ENCODE measurements around the gene VRK2. TPM values are rescaled to one million over a fixed set of nuclear protein-coding genes. Genes with fewer than 3 reads are reported as not detected.
A peak's percentile ranks its signal among the peaks of the same experiment; 100 is the strongest.
"Not testable (repeated sequence)": the region's sequence is repeated elsewhere in the genome, so short reads cannot be mapped to it uniquely, and the experiment has no call there.

VRK2 gene
- polyA plus RNA-seq, 3 donors, result 13.5 to 31.6 (median 21.4) TPM

DNA sequence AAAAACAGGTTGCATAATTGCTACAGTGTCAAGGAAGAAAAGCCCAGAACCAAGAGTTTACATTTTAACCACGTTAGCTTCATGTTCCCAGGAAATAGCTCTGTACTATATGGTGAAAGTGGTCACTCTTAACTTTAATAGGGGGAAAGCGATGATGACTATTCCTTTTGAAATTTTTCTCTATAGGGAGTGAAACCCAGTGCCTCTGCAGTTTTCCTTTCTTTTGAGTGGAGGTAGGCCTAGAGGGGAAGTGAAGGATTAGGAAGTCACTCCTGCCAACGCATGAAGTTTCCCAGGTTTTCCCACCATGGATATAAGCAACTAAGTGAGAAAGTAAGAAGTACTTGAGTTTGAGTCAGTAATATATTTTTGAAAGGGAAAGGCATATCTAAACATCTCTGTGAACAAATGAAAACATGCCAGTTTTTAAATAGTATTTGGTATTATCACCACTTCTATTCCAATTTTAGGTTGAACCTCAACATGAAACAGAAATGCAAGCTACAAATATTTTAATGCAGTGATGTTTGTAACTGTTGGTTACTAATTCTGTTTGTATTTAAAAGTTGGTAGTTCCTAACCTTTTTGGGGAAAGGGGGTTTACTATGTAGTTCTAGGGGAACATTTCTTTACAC is 91.9 kb downstream of the VRK2 start:
- peaks cover 0 to 4% (median 0%) of the 10 kb centered on the region in 7 donors for H3K9me3 Mint-ChIP-seq
- Histone ChIP-seq H3K27me3 (ENCODE audit: control insufficient read depth in 2 of 2, insufficient read depth in 2 of 2, low read length in 2 of 2) (no peaks in the 10 kb centered on the region), H3K4me1 (ENCODE audit: control insufficient read depth in 1 of 2, insufficient read depth in 2 of 2, low read length in 2 of 2) (no peaks in the 10 kb centered on the region), H2AFZ (ENCODE audit: insufficient read depth, low read depth, low read length, poor library complexity, severe bottlenecking) (no peak overlapping the region), H3K27ac (ENCODE audit: low read depth in 1 of 2, low read length in 2 of 2) (no peak overlapping the region), H4K20me1 (ENCODE audit: insufficient read depth, low read length) (no peaks in the 10 kb centered on the region), H3K9ac (ENCODE audit: insufficient read depth, low read length, poor library complexity, severe bottlenecking) (no peak overlapping the region), H3K79me2 (ENCODE audit: insufficient read depth, low read length) (no peaks in the 10 kb centered on the region), H3K9me3 (replicated peaks in 1 of 2; ENCODE audit: control insufficient read depth in 1 of 2, insufficient read depth in 1 of 2, low read length in 2 of 2) (no peaks in the 10 kb centered on the region), H3K4me2 (replicated peaks; ENCODE audit: extremely low read depth, low read length, poor library complexity, severe bottlenecking) (no peak overlapping the region), H3K36me3 (replicated peaks in 1 of 2; ENCODE audit: control insufficient read depth in 1 of 2, insufficient read depth in 2 of 2, low read length in 2 of 2) (peaks cover 15 to 51% of the 10 kb centered on the region in 2 donors), H3K4me3 (replicated peaks in 1 of 3; ENCODE audit: low read depth in 2 of 3, low read length in 3 of 3) (no peak overlapping the region)
- H3K4me1 Mint-ChIP-seq, result no peaks in the 10 kb centered on the region
- TF ChIP-seq, protein P1, sequence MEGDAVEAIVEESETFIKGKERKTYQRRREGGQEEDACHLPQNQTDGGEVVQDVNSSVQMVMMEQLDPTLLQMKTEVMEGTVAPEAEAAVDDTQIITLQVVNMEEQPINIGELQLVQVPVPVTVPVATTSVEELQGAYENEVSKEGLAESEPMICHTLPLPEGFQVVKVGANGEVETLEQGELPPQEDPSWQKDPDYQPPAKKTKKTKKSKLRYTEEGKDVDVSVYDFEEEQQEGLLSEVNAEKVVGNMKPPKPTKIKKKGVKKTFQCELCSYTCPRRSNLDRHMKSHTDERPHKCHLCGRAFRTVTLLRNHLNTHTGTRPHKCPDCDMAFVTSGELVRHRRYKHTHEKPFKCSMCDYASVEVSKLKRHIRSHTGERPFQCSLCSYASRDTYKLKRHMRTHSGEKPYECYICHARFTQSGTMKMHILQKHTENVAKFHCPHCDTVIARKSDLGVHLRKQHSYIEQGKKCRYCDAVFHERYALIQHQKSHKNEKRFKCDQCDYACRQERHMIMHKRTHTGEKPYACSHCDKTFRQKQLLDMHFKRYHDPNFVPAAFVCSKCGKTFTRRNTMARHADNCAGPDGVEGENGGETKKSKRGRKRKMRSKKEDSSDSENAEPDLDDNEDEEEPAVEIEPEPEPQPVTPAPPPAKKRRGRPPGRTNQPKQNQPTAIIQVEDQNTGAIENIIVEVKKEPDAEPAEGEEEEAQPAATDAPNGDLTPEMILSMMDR (IDR thresholded peaks at IDR 0.05), result no peak
- DNase-seq, result no peak
- no peaks in the 10 kb centered on the region for H3K27me3 Mint-ChIP-seq (ENCODE audit: low read depth in 3 of 3)
- no peak overlapping the region for H3K27ac Mint-ChIP-seq
- no peak overlapping the region for H3K4me3 Mint-ChIP-seq
- WGBS (ENCODE audit: insufficient coverage), result 80% methylated on average over 1 of the region's 3 CpGs
- peaks cover 27 to 43% of the 10 kb centered on the region in 2 donors for H3K36me3 Mint-ChIP-seq
- intact Hi-C loops (cut with micrococcal nuclease), result no loop called here

DNA sequence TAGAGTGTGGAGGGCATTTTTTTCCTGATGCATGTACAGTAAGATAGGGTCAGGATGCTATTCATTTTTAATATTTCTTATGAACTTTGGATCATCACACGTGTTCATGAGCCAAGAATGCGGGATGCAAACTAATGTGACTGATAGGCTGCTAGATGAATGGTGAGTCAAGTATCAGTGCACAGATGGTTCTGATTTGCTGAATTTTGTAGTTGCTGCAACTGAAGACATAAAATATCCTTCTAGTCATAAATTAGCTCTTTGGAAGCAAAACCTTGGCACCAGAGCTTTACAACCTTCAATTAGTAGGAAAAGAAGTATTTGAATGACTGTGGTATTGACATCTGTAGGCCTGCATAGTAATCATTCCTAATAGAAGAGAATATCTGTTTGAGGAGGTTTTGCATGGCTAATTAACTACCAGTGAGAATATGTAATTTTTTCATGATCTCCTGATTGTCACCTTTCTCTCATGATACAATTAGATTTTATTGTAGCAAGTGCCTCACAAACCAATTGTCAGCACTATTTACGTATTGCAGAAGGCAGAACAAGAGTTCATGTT is 94.0 kb downstream of the VRK2 start:
- Histone ChIP-seq H3K4me1 (ENCODE audit: control insufficient read depth in 1 of 2, insufficient read depth in 2 of 2, low read length in 2 of 2) (no peaks in the 10 kb centered on the region), H2AFZ (ENCODE audit: insufficient read depth, low read depth, low read length, poor library complexity, severe bottlenecking) (no peak overlapping the region), H3K9ac (ENCODE audit: insufficient read depth, low read length, poor library complexity, severe bottlenecking) (no peak overlapping the region), H4K20me1 (ENCODE audit: insufficient read depth, low read length) (no peaks in the 10 kb centered on the region), H3K36me3 (replicated peaks in 1 of 2; ENCODE audit: control insufficient read depth in 1 of 2, insufficient read depth in 2 of 2, low read length in 2 of 2) (peaks cover 15 to 53% of the 10 kb centered on the region in 2 donors), H3K79me2 (ENCODE audit: insufficient read depth, low read length) (no peaks in the 10 kb centered on the region), H3K9me3 (replicated peaks in 1 of 2; ENCODE audit: control insufficient read depth in 1 of 2, insufficient read depth in 1 of 2, low read length in 2 of 2) (no peaks in the 10 kb centered on the region), H3K4me2 (replicated peaks; ENCODE audit: extremely low read depth, low read length, poor library complexity, severe bottlenecking) (no peak overlapping the region), H3K27ac (ENCODE audit: low read depth in 1 of 2, low read length in 2 of 2) (no peak overlapping the region), H3K27me3 (ENCODE audit: control insufficient read depth in 2 of 2, insufficient read depth in 2 of 2, low read length in 2 of 2) (no peaks in the 10 kb centered on the region), H3K4me3 (replicated peaks in 1 of 3; ENCODE audit: low read depth in 2 of 3, low read length in 3 of 3) (no peak overlapping the region)
- H3K4me3 Mint-ChIP-seq, result no peak overlapping the region
- intact Hi-C loops (cut with micrococcal nuclease), result no loop called here
- 100% methylated on average over 2 of the region's 3 CpGs for WGBS (ENCODE audit: insufficient coverage)
- no peaks in the 10 kb centered on the region for H3K27me3 Mint-ChIP-seq (ENCODE audit: low read depth in 3 of 3)
- no peaks in the 10 kb centered on the region for H3K4me1 Mint-ChIP-seq
- TF ChIP-seq, protein P1 (IDR thresholded peaks at IDR 0.05), result no peak
- no peak for DNase-seq
- H3K27ac Mint-ChIP-seq, result no peak overlapping the region
- H3K9me3 Mint-ChIP-seq, result no peaks in the 10 kb centered on the region
- H3K36me3 Mint-ChIP-seq, result peaks cover 29 to 42% of the 10 kb centered on the region in 2 donors

DNA sequence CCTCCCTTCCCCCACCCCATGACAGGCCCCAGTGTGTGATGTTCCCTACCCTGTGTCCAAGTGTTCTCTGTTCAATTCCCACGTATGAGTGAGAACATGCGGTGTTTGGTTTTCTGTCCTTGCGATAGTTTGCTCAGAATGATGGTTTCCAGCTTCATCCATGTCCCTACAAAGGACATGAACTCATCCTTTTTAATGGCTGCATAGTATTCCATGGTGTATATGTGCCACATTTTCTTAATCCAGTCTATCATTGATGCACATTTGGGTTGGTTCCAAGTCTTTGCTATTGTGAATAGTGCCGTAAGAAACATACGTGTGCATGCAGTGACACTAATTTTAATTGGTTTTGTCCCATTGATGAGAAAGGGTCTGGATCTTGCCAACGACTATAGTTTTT is 99.2 kb downstream of the VRK2 start:
- H3K27me3 ChIP-seq (ENCODE audit: control insufficient read depth in 2 of 2, insufficient read depth in 2 of 2, low read length in 2 of 2); H3K4me1 Mint-ChIP-seq; H3K79me2 ChIP-seq (ENCODE audit: insufficient read depth, low read length); H3K4me1 ChIP-seq (ENCODE audit: control insufficient read depth in 1 of 2, insufficient read depth in 2 of 2, low read length in 2 of 2); intact Hi-C loops (cut with micrococcal nuclease); H3K27ac ChIP-seq (ENCODE audit: low read depth in 1 of 2, low read length in 2 of 2); H3K4me2 ChIP-seq (replicated peaks; ENCODE audit: extremely low read depth, low read length, poor library complexity, severe bottlenecking); H3K4me3 Mint-ChIP-seq; DNase-seq; H3K9me3 ChIP-seq (replicated peaks in 1 of 2; ENCODE audit: control insufficient read depth in 1 of 2, insufficient read depth in 1 of 2, low read length in 2 of 2); H4K20me1 ChIP-seq (ENCODE audit: insufficient read depth, low read length); H3K9me3 Mint-ChIP-seq; H3K4me3 ChIP-seq (replicated peaks in 1 of 3; ENCODE audit: low read depth in 2 of 3, low read length in 3 of 3); H2AFZ ChIP-seq (ENCODE audit: insufficient read depth, low read depth, low read length, poor library complexity, severe bottlenecking); H3K27me3 Mint-ChIP-seq (ENCODE audit: low read depth in 3 of 3); H3K9ac ChIP-seq (ENCODE audit: insufficient read depth, low read length, poor library complexity, severe bottlenecking): not testable (repeated sequence)
- WGBS (ENCODE audit: insufficient coverage), result 90% methylated on average over 2 of the region's 6 CpGs
- peaks cover 10 to 52% of the 10 kb centered on the region in 2 donors for H3K36me3 ChIP-seq (replicated peaks in 1 of 2; ENCODE audit: control insufficient read depth in 1 of 2, insufficient read depth in 2 of 2, low read length in 2 of 2)
- Mint-ChIP-seq H3K27ac (peak overlapping the region in 2 of 7 donors; percentile 8 to 37), H3K36me3 (peaks cover 36 to 39% of the 10 kb centered on the region in 2 donors)

Data from CD14-positive monocyte (primary cell).